Superior temporal gyrus (tissue), 1 donor: Measurements from ENCODE around the gene UNC13B.
"Not testable (repeated sequence)": the region's sequence is repeated elsewhere in the genome, so short reads cannot be mapped to it uniquely, and the experiment has no call there.

ENCODE experiments used
- DNase-seq: peaks from one replicate; pipeline ENCODE4 v3.0.0-alpha.2; 2016; ENCODE audit errors: extremely low spot score

UNC13B gene

GRCh38 chr9:35161713-35162604, at the start of gene UNC13B:
Gene UNC13B (plus strand): TSS chr9:35162009. CDS start chr9:35162284, 275 bp downstream.
- peak; percentile 89 for DNase-seq

GRCh38 chr9:35112257-35113020, 49.4 kb upstream of the UNC13B start:
- DNase-seq, result no peak

GRCh38 chr9:35114113-35114839, 47.5 kb upstream of the UNC13B start:
- peak; percentile 44 for DNase-seq

GRCh38 chr9:35114840-35115628, 46.8 kb upstream of the UNC13B start:
- DNase-seq, result no peak

GRCh38 chr9:35115680-35116538, 45.9 kb upstream of the UNC13B start, which contains the start of gene ATOSB:
Gene ATOSB (minus strand): TSS chr9:35115862. CDS start chr9:35108274, 7,588 bp downstream.
- peak; percentile 55 for DNase-seq

- no peak for DNase-seq
Observed at GRCh38 chr9:35116539-35116897, 45.3 kb upstream of the UNC13B start.

- peak; percentile 97 for DNase-seq
Observed at GRCh38 chr9:35116898-35117551, 44.8 kb upstream of the UNC13B start.

- no peak for DNase-seq
Observed at GRCh38 chr9:35134920-35135319, 26.9 kb upstream of the UNC13B start.

- no peak for DNase-seq
Observed at GRCh38 chr9:35135988-35136387, 25.8 kb upstream of the UNC13B start.

GRCh38 chr9:35136866-35137265, 24.9 kb upstream of the UNC13B start:
- DNase-seq, result no peak

- no peak for DNase-seq
Observed at GRCh38 chr9:35140093-35140492, 21.7 kb upstream of the UNC13B start.

GRCh38 chr9:35142037-35142436, 19.8 kb upstream of the UNC13B start:
- DNase-seq, result no peak

GRCh38 chr9:35147941-35148563, 13.8 kb upstream of the UNC13B start:
- DNase-seq, result not testable (repeated sequence)

GRCh38 chr9:35152926-35153325, 8.9 kb upstream of the UNC13B start:
- no peak for DNase-seq

- no peak for DNase-seq
Observed at GRCh38 chr9:35156781-35157180, 5.0 kb upstream of the UNC13B start.

- not testable (repeated sequence) for DNase-seq
Observed at GRCh38 chr9:35157836-35158235, 4.0 kb upstream of the UNC13B start.

- no peak for DNase-seq
Observed at GRCh38 chr9:35158501-35159280, 3.1 kb upstream of the UNC13B start.

GRCh38 chr9:35162605-35163315, 951 bp downstream of the UNC13B start:
- DNase-seq, result peak; percentile 67
